Osteocyte (in vitro differentiated cells): ENCODE measurements around the gene CMC2. TPM values are rescaled to one million over a fixed set of nuclear protein-coding genes. Genes with fewer than 3 reads are reported as not detected.

ENCODE experiments used
- DNase-seq: peaks from one replicate; pipeline ENCODE4 v3.0.0; 2021; ENCODE audit warnings: mixed read lengths; ENCODE audit not compliant: unreplicated experiment; ENCODE audit errors: extremely low spot score
- H3K27ac Mint-ChIP-seq: one replicate; pipeline ENCODE4 v1.8.0; 2021; ENCODE audit warnings: mild to moderate bottlenecking, mixed read lengths; ENCODE audit not compliant: unreplicated experiment
- H3K27me3 Mint-ChIP-seq: one replicate; pipeline ENCODE4 v1.8.0; 2021; ENCODE audit warnings: mixed read lengths; ENCODE audit not compliant: unreplicated experiment
- H3K36me3 Mint-ChIP-seq: one replicate; pipeline ENCODE4 v1.8.0; 2021; ENCODE audit warnings: mixed read lengths; ENCODE audit not compliant: unreplicated experiment
- H3K4me1 Mint-ChIP-seq: one replicate; pipeline ENCODE4 v1.8.0; 2021; ENCODE audit warnings: mixed read lengths; ENCODE audit not compliant: unreplicated experiment
- H3K4me3 Mint-ChIP-seq: one replicate; pipeline ENCODE4 v1.8.0; 2021; ENCODE audit warnings: mild to moderate bottlenecking, moderate library complexity, mixed read lengths; ENCODE audit not compliant: unreplicated experiment
- H3K9me3 Mint-ChIP-seq: one replicate; pipeline ENCODE4 v1.8.0; 2021; ENCODE audit warnings: mixed read lengths; ENCODE audit not compliant: unreplicated experiment
- CTCF ChIP-seq: fragments of 200-600 bp; sonication (generic); IDR thresholded peaks from 2 replicates; pipeline ENCODE4 v1.5.0; 2021; ENCODE audit warnings: antibody characterized with exemption, mild to moderate bottlenecking, moderate library complexity
- total RNA-seq: library from RNA; stranded (reverse); gene quantifications from 2 replicates; pipeline ENCODE4 v1.2.1, GENCODE V29; 2021

Gene CMC2
- total RNA-seq, 1 donor from 2014 or later, result 42.2 TPM

GRCh38 chr16:81029930-81030604 lies 23.4 kb upstream of the CMC2 start:
- Mint-ChIP-seq H3K27me3 (no peaks in the 10 kb centered on the region), H3K36me3 (peaks cover 5% of the 10 kb centered on the region), H3K4me3 (no peak overlapping the region), H3K4me1 (no peaks in the 10 kb centered on the region), H3K9me3 (no peaks in the 10 kb centered on the region), H3K27ac (no peak overlapping the region)
- no peak for DNase-seq
- no peak for TF ChIP-seq CTCF

GRCh38 chr16:81026429-81026828 lies 19.7 kb upstream of the CMC2 start:
- Mint-ChIP-seq H3K27ac (no peak overlapping the region), H3K9me3 (no peaks in the 10 kb centered on the region), H3K27me3 (no peaks in the 10 kb centered on the region), H3K4me3 (no peak overlapping the region), H3K36me3 (peaks cover 7% of the 10 kb centered on the region), H3K4me1 (no peaks in the 10 kb centered on the region)
- no peak for DNase-seq
- TF ChIP-seq CTCF, result no peak

- no peak for TF ChIP-seq CTCF
- Mint-ChIP-seq H3K27ac (no peak overlapping the region), H3K4me3 (no peak overlapping the region), H3K9me3 (no peaks in the 10 kb centered on the region), H3K36me3 (peaks cover 5% of the 10 kb centered on the region), H3K4me1 (no peaks in the 10 kb centered on the region), H3K27me3 (no peaks in the 10 kb centered on the region)
- DNase-seq, result no peak
Observed at GRCh38 chr16:81018496-81018895, 11.8 kb upstream of the CMC2 start.

GRCh38 chr16:81014672-81015071 lies 8.0 kb upstream of the CMC2 start:
- no peaks in the 10 kb centered on the region for H3K9me3 Mint-ChIP-seq
- no peak for TF ChIP-seq CTCF
- peaks cover 5% of the 10 kb centered on the region for H3K36me3 Mint-ChIP-seq
- H3K27me3 Mint-ChIP-seq, result no peaks in the 10 kb centered on the region
- no peak overlapping the region for H3K27ac Mint-ChIP-seq
- H3K4me1 Mint-ChIP-seq, result no peaks in the 10 kb centered on the region
- no peak overlapping the region for H3K4me3 Mint-ChIP-seq
- no peak for DNase-seq

- Mint-ChIP-seq H3K4me3 (no peak overlapping the region), H3K4me1 (peaks cover 5% of the 10 kb centered on the region), H3K27me3 (no peaks in the 10 kb centered on the region), H3K36me3 (peaks cover 3% of the 10 kb centered on the region), H3K9me3 (no peaks in the 10 kb centered on the region), H3K27ac (no peak overlapping the region)
- no peak for TF ChIP-seq CTCF
- no peak for DNase-seq
Observed at GRCh38 chr16:81012974-81013373, 6.3 kb upstream of the CMC2 start.
